Activated naive CD8-positive, alpha-beta T cell treated with anti-CD3 and anti-CD28 coated beads, Interleukin-2, amount 10 ng/mL, durations not matched to agents 7 days and 5 days (primary cell): ENCODE measurements around the gene TRPM1. TPM values are rescaled to one million over a fixed set of nuclear protein-coding genes. Genes with fewer than 3 reads are reported as not detected.
"Not testable (repeated sequence)": the region's sequence is repeated elsewhere in the genome, so short reads cannot be mapped to it uniquely, and the experiment has no call there.

Experiments
- ATAC-seq: fragments of 150-1000 bp; cut with Tn5 transposase; one replicate; pipeline ENCODE4 v1.10.0; 2021; ENCODE audit warnings: low read depth, moderate library complexity
- POLR2A ChIA-PET: fragments of 350-600 bp; sonication (Branson Sonifier 250); formaldehyde crosslinking; loops from one replicate; lab custom pipeline; 2021; ENCODE audit warnings: antibody characterized with exemption; lab: Charles Lee
- DNase-seq: peaks from one replicate; pipeline ENCODE4 v3.0.0; 2021
- H3K27ac Mint-ChIP-seq: one replicate; pipeline ENCODE4 v1.8.0; 2022; ENCODE audit warnings: mild to moderate bottlenecking, mixed read lengths
- H3K27me3 Mint-ChIP-seq: one replicate; pipeline ENCODE4 v1.8.0; 2022; ENCODE audit warnings: mild to moderate bottlenecking, moderate library complexity, mixed read lengths
- H3K36me3 Mint-ChIP-seq: one replicate; pipeline ENCODE4 v1.8.0; 2021; ENCODE audit warnings: mild to moderate bottlenecking, mixed read lengths
- H3K4me1 Mint-ChIP-seq: one replicate; pipeline ENCODE4 v1.8.0; 2021; ENCODE audit warnings: mixed read lengths
- H3K4me3 Mint-ChIP-seq: one replicate; pipeline ENCODE4 v1.8.0; 2022; ENCODE audit warnings: mild to moderate bottlenecking, moderate library complexity, mixed read lengths
- H3K9me3 Mint-ChIP-seq: one replicate; pipeline ENCODE4 v1.8.0; 2021; ENCODE audit warnings: mixed read lengths
- total RNA-seq, 2 experiments: library from RNA; stranded (reverse); gene quantifications; one replicate each; pipeline ENCODE4 v1.2.3, GENCODE V29; 2021

Gene TRPM1
- total RNA-seq, 2 experiments from 2014 or later: not detected

DNA sequence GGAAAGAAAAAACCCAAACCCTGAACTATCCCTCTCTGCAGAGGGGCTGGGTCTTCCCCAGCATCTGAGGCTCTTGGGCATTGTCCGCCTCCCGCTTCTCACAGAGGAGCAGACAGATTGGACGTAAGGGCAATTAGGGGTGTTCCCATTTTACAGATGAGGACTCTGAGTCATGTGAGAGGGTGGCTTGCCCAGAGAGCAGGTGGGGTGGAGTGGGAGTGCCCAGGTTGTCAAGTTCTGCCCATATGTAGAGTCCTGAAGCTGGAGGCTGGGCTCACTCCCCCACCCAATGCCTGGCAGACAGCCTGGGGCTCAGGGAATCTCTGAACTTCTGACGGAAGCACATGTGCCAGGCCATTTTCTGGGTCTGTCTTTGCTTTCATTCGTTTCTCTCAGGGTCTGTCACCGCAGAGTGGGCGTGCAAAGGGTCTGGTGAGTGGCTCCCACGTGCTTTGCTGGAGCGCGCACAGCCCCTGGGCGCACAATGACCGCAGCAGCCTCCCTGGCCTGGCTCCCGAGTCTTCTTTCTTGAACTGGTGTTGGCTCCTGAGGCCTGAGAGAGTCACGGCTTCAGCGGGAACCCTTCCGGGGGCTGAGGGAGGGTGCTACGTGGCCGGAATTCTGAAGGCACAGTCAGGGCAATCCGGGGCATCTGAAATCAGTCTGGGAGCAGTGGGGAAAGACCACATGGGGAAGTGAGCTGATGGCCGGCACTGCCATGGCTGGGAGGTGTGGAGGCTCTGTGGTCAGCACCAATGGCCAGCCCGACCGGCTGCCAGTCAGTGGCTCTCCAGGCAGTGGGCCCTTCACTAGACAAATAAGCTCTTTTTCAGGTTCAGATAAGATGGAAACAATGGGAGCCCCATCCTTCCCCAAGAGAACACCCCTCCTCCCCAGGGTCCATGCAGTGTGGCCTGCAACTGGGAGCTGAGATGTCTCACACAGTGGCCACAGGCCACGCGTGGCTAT lies 1.1 kb upstream of the TRPM1 start:
- DNase-seq: no peak
- POLR2A ChIA-PET: no interaction called here
- H3K27ac Mint-ChIP-seq: no peak overlapping the region

DNA sequence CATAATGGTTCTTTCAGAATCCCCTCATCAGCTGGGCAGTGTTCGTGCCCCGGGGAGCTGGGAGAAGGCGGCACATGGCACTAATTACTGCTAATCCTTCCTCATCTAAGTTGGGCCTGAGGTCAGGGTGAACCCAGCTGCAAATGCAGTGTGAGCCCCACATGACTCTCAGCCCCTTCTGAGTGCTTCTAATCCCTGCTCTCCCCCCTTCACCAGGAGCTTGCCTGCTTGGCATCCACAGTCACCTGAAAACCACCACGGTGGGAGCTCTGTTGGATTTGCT lies 455 bp upstream of the TRPM1 start:
- no peak for DNase-seq
- Mint-ChIP-seq H3K27ac (no peak overlapping the region), H3K4me1 (peaks cover 1% of the 10 kb centered on the region), H3K4me3 (no peak overlapping the region), H3K9me3 (no peaks in the 10 kb centered on the region), H3K27me3 (peaks cover 18% of the 10 kb centered on the region), H3K36me3 (no peaks in the 10 kb centered on the region)
- POLR2A ChIA-PET: no interaction called here
- no peak for ATAC-seq

More for the DNA sequence above, 1.1 kb upstream of the TRPM1 start:
- ATAC-seq: no peak
- Mint-ChIP-seq H3K4me1 (peaks cover 1% of the 10 kb centered on the region), H3K4me3 (no peak overlapping the region), H3K27me3 (peaks cover 18% of the 10 kb centered on the region), H3K36me3 (no peaks in the 10 kb centered on the region), H3K9me3 (no peaks in the 10 kb centered on the region)

DNA sequence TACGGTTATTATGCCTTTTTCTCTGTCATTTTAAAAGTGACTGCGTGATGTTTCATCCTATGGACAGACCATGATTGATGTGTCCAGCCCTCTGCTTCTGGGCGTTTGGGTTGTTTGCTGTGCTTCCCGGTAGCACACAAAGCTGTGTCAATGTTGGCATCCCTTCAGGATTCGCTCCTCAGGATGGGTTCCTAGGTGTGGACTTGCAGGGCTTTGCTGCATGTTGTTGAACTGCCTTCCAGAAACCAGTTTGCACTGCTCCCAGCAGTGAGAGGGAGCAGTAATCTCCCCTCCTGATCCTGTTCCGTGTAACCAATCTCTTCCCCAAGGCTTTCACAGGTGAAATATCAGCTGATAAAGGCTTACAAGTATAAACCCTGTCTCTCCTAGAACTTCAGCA lies 787 bp downstream of the TRPM1 start:
- Mint-ChIP-seq H3K36me3 (no peaks in the 10 kb centered on the region), H3K27me3 (peaks cover 18% of the 10 kb centered on the region), H3K4me3 (no peak overlapping the region), H3K4me1 (peaks cover 1% of the 10 kb centered on the region), H3K9me3 (no peaks in the 10 kb centered on the region), H3K27ac (no peak overlapping the region)
- DNase-seq: no peak
- POLR2A ChIA-PET: no interaction called here
- ATAC-seq: no peak

DNA sequence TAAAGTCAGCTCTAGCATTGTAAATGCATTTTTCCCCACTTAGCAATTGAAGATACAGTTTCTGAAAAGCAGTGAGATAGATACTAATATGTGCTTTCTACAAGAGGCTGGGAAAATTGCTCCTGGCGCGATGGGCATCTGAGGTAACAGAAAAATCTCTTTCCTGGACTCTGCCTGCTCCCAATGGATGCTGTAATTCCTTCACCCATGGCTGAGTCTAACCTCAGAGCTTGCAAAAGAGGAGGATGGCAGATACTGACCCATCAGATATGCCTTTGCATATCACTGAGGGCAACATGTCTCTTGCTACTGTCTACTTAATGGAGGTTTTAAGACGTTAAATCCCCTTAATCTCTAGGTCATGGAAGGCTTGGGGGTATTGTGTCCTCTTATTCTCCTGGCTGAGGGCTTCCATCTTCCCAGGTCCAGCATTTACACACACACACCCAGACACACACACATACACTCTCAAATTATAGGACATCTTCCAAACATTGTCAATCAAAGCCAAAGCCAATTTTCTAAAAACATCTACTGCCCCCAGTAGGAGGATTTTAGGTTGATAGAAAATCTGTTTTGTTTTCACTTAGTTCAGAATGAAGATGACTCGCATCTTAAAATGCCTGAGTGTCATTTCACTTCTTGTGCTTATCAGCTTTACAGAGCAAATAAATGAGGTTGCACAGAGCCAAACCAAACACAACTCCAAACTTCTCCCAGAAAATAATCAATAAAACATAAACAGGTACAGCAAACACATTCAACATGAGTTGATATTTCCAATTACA lies 2.4 kb downstream of the TRPM1 start:
- H3K27ac Mint-ChIP-seq: no peak overlapping the region
- DNase-seq: no peak
- no peaks in the 10 kb centered on the region for H3K9me3 Mint-ChIP-seq
- H3K27me3 Mint-ChIP-seq: peaks cover 18% of the 10 kb centered on the region
- H3K36me3 Mint-ChIP-seq: no peaks in the 10 kb centered on the region
- POLR2A ChIA-PET: no interaction called here
- no peak overlapping the region for H3K4me3 Mint-ChIP-seq
- peaks cover 1% of the 10 kb centered on the region for H3K4me1 Mint-ChIP-seq
- ATAC-seq: no peak

DNA sequence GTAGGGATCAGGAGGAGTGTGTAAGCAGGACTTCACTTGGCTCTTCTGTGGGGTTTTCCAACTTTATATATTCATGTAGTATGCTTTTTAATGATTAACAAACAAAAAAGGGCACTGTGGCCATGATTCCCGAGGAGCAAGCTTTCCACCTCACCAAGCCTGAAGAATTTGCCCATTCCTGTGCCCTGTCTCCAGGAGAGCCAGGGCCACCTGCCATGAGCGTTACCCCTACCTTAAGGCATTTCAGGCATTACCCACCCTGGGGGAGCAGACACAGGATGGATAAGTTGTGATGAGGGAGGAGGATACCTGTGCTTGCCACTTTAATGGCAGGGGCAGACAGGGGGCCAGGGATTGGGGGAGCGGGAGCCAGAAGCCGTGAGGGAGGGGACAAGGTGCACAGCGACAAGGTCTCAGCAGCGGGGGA lies 3.0 kb downstream of the TRPM1 start:
- Mint-ChIP-seq H3K4me3 (no peak overlapping the region), H3K27ac (no peak overlapping the region), H3K36me3 (no peaks in the 10 kb centered on the region), H3K27me3 (peaks cover 16% of the 10 kb centered on the region), H3K4me1 (peaks cover 1% of the 10 kb centered on the region), H3K9me3 (no peaks in the 10 kb centered on the region)
- POLR2A ChIA-PET: no interaction called here
- DNase-seq (no peak), ATAC-seq (no peak)

DNA sequence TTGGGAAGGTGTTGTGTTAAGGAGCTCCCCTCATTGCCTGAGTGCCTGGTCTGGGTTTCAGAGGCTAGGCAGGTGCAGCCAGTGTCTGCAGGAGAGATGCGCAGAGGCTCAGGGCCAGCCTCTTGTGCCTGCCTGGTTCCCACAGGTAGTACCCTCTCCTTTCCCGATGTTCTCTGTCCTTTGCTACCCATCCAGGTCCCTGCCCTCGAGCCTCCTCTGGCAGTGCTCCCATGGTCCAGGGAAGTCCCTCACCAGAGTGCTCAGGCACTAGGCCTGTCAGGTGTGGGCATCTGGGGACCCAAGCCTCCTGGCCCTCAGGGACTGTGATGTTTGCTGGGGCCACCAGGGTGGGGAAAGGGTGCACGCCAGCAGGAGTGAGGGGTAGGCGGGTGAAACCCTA lies 5.0 kb downstream of the TRPM1 start:
- ATAC-seq: no peak
- Mint-ChIP-seq H3K4me3 (no peak overlapping the region), H3K4me1 (peaks cover 1% of the 10 kb centered on the region), H3K9me3 (no peaks in the 10 kb centered on the region), H3K27me3 (peaks cover 16% of the 10 kb centered on the region), H3K36me3 (no peaks in the 10 kb centered on the region), H3K27ac (no peak overlapping the region)
- no peak for DNase-seq
- POLR2A ChIA-PET: no interaction called here

DNA sequence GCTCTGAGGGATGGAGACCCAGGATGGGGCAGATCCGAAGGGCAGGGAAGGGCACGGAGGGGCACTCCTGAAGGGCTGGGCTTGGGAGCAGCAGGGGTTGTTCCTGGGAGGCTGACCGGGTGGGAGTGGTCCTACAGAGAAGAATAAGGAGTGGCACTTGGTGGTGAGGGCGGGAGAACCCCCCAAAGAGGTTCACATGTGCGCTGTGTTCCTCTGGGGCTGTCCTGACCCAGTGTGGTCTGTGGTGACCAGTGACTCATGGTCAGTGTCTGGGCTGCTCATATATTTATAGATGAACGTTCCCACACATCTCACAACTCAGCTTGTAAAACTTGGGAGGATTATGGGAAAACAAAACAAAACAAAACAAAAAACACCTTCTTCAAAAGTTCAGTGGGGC lies 10.0 kb downstream of the TRPM1 start:
- no peak overlapping the region for H3K4me3 Mint-ChIP-seq
- ATAC-seq (no peak), DNase-seq (peak; percentile 8)
- H3K36me3 Mint-ChIP-seq: no peaks in the 10 kb centered on the region
- no peaks in the 10 kb centered on the region for H3K4me1 Mint-ChIP-seq
- H3K27ac Mint-ChIP-seq: no peak overlapping the region
- no peaks in the 10 kb centered on the region for H3K9me3 Mint-ChIP-seq
- POLR2A ChIA-PET: interaction anchor here (0.6 kb wide), 1 partner anchor 159 kb away, joined by 4 read pairs; no protein-coding TSS in a partner anchor
- no peaks in the 10 kb centered on the region for H3K27me3 Mint-ChIP-seq

DNA sequence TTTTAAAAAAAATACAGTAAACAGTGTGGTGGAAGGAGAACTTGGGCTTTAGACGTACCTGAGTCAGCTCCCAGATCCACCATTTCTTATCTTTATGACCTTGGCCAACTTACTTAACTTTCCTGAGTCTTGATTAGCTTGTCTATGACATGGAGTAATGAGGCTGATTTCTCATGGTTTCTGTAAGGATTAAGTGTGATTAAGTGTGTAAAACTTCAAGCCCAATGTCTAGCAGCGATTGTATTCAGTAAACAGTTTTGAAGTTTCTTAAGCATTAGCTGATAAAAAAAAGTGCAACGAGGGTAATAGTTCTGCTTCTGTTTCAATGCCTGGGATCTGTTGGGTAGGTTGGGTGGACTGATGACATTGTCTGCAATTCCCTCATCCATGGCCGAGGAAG lies 10.8 kb downstream of the TRPM1 start:
- Mint-ChIP-seq H3K4me3 (no peak overlapping the region), H3K36me3 (no peaks in the 10 kb centered on the region), H3K9me3 (no peaks in the 10 kb centered on the region), H3K27ac (no peak overlapping the region), H3K27me3 (no peaks in the 10 kb centered on the region), H3K4me1 (no peaks in the 10 kb centered on the region)
- no peak for ATAC-seq
- no peak for DNase-seq
- POLR2A ChIA-PET: no interaction called here

DNA sequence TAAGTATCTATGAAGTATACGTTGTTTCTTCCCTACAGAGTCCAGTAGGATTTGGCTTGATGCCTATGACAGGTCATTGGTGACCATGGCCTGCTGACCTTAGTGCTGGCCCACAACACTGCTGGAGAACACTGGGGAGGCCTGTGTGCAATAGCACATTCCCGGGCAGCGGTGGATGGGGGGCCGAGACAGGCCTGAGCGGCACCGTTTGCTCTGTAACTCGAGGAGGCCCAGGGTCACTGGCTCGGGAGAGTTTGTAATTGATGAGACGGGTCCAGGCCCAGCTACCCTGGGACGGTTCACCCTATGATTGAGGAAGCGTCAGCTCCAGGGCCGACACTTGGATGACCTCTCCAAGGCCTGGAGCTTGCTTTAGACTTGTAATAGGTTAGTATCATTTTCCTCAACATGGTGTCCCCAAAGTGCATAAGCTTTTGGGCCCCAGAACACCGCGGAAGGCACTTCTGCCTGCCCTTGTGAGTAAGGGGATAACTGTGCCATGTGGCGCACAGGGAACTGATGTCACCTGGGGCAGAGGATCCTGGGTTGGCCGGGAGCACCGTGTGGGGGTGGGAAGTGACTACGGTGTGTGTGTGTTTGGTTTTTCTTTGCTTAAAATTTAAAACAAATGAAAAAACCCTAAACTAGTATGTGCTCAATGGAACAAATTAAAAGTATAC lies 12.0 kb downstream of the TRPM1 start:
- Mint-ChIP-seq H3K4me3 (no peak overlapping the region), H3K27me3 (no peaks in the 10 kb centered on the region), H3K9me3 (no peaks in the 10 kb centered on the region), H3K36me3 (no peaks in the 10 kb centered on the region), H3K4me1 (no peaks in the 10 kb centered on the region), H3K27ac (no peak overlapping the region)
- DNase-seq: peak; percentile 21
- POLR2A ChIA-PET: no interaction called here
- no peak for ATAC-seq

DNA sequence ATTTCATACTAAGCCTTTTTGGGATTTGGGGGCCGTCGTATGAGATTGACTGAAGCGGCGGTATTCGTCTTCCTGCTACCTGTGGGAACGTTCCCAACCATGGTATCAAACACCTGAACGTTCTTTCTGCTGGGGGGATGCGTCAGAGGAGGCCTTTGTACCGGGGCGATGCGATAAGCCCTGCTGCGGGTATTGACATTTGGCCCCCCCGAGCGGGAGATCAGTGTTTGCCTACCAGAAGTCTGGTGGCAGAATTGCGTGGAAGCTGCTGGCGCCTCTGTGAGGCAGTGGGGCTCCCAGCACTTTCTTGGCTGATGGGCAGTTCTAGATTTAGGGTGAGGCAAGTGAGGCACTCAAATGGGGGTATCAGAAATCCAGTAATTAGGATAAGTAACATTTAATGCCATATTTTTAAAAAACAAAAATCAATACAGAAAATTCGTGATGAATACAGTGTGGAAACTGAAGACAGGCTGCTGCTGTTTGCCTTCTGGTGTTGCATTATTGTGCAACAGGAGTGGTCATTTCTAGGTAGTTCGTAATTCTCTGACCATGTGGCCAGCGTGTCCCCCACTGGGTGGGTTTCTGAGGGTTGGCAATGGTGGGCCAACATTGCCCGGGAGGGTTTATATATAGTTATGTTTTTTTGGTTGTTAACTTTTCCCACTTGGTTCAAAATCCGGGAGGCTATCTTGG lies 12.7 kb downstream of the TRPM1 start:
- Mint-ChIP-seq H3K27ac (no peak overlapping the region), H3K27me3 (peaks cover 2% of the 10 kb centered on the region), H3K4me1 (peaks cover 2% of the 10 kb centered on the region), H3K9me3 (no peaks in the 10 kb centered on the region), H3K36me3 (no peaks in the 10 kb centered on the region), H3K4me3 (no peak overlapping the region)
- POLR2A ChIA-PET: no interaction called here
- no peak for ATAC-seq
- no peak for DNase-seq

DNA sequence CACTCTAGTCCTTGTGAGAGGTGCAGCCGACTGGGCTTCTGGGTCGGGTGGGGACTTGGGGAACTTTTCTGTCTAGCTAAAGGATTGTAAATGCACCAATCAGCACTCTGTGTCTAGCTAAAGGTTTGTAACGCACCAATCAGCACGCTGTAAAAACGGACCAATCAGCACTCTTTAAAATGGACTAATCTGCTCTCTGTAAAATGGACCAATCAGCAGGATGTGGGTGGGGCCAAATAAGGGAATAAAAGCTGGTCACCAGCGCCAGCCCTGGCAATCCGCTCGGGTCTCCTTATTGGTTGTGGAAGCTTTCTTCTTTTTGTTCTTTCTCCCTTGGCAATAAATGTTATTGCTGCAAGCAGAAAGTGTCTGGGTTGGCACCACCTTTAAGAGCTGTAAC lies 13.5 kb downstream of the TRPM1 start:
- H3K27ac Mint-ChIP-seq, ATAC-seq, H3K27me3 Mint-ChIP-seq, H3K4me3 Mint-ChIP-seq, DNase-seq, H3K36me3 Mint-ChIP-seq, H3K9me3 Mint-ChIP-seq, POLR2A ChIA-PET, H3K4me1 Mint-ChIP-seq: not testable (repeated sequence)

DNA sequence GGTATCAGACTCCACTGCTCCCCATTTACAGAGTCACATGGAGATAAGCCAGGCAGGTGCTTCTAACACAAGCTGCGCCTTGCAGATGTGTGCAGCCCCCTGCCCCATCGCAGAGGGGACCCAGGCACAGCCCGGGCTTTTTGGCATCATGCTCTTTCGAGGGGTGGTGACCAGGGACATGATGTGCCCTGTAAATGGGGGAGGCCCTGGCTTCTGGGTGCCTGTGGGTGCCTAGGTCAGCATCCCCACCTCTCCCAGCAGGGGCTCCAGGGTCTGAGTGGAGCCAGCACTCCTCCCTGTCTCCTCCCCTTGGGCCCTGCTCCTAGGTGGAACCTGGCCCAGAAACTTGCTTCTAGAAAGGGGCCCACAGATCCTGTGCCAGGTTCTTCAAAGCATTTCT lies 15.2 kb downstream of the TRPM1 start:
- ATAC-seq (no peak), DNase-seq (peak; percentile 17)
- peaks cover 13% of the 10 kb centered on the region for H3K27me3 Mint-ChIP-seq
- H3K4me1 Mint-ChIP-seq: peaks cover 6% of the 10 kb centered on the region
- POLR2A ChIA-PET: no interaction called here
- no peaks in the 10 kb centered on the region for H3K36me3 Mint-ChIP-seq
- H3K27ac Mint-ChIP-seq: no peak overlapping the region
- H3K4me3 Mint-ChIP-seq: no peak overlapping the region
- no peaks in the 10 kb centered on the region for H3K9me3 Mint-ChIP-seq

DNA sequence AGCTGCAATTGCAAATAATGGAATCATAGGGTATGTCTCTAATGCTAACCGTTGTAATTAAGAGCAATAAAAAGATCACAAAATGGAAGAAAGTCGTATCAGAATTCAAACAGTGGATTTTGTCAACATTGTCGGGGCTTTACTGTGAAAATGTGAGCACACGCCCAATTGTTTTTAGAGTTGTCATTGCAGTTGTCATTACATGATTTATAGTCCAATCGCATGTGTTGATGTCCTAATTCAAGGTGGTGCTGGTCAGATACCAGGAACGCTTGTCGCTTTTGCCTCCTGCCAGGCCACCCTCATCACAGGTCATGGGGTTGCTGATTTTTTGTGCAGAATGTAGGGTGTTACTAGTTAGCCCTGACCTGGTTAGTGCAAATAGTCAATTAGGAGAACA lies 16.2 kb downstream of the TRPM1 start:
- no peak overlapping the region for H3K4me3 Mint-ChIP-seq
- H3K36me3 Mint-ChIP-seq: no peaks in the 10 kb centered on the region
- peaks cover 7% of the 10 kb centered on the region for H3K4me1 Mint-ChIP-seq
- H3K27me3 Mint-ChIP-seq: peaks cover 13% of the 10 kb centered on the region
- no peaks in the 10 kb centered on the region for H3K9me3 Mint-ChIP-seq
- no peak for ATAC-seq
- H3K27ac Mint-ChIP-seq: no peak overlapping the region
- POLR2A ChIA-PET: no interaction called here
- DNase-seq: no peak
